HepG2 (cell line): ENCODE data around the gene XKR7. TPM values are rescaled to one million over a fixed set of nuclear protein-coding genes. Genes with fewer than 3 reads are reported as not detected.

Experiments
- ATAC-seq: fragments of 200-7000 bp; cut with Tn5 transposase; 3 replicates; pipeline ENCODE4 v1.9.1; 2020; ENCODE audit warnings: mild to moderate bottlenecking, moderate library complexity
- BruUV-seq: library from RNA; stranded (reverse); fragments of 400-500 nt; replicated peaks from 2 replicates; lab custom pipeline; 2021; lab: Mats Ljungman, UMichigan
- CTCF ChIA-PET: fragments of 300-600 bp; formaldehyde crosslinking; extraction: SDS; loops from one replicate; lab custom pipeline; 2021; ENCODE audit warnings: low total read pairs, inconsistent platforms, low intra/inter-chr PET ratio; lab: Yijun Ruan, JAX
- POLR2A ChIA-PET: fragments of 350-600 bp; sonication (Branson Sonifier 250); formaldehyde crosslinking; loops from one replicate; lab custom pipeline; 2020; ENCODE audit warnings: antibody characterized with exemption, inconsistent platforms; lab: Yijun Ruan, JAX
- DNase-seq: peaks from one replicate; pipeline ENCODE4 v3.0.0-alpha.2; 2015; ENCODE audit warnings: low spot score
- FAIRE-seq: peaks from 3 replicates; lab custom pipeline; 2011; peaks lifted over from hg19 to GRCh38; lab: Jason Lieb, UNC
- H2AFZ ChIP-seq: one replicate; pipeline ENCODE4 v1.6.1; 2011; ENCODE audit warnings: low read length, inconsistent platforms
- H3K27ac ChIP-seq: fragments of 300-600 bp; 3 replicates; pipeline ENCODE4 v1.8.0; 2011; ENCODE audit warnings: mixed run types, mild to moderate bottlenecking, mixed read lengths, low read length, inconsistent platforms; ENCODE audit not compliant: insufficient read depth; ENCODE audit errors: extremely low read length
- H3K27me3 ChIP-seq, 2 experiments: fragments of 200-600 bp in 1 of 2; 2 replicates in 1 of 2; 3 replicates in 1 of 2; pipeline versions ENCODE4 v1.6.0 to v1.8.0; 2011; ENCODE audit warnings: low read length in 2 of 2, mild to moderate bottlenecking in 2 of 2, moderate library complexity in 2 of 2, inconsistent platforms in 1 of 2; ENCODE audit not compliant: insufficient read depth in 2 of 2, control insufficient read depth in 1 of 2
- H3K36me3 ChIP-seq, 2 experiments: fragments of 200-600 bp in 1 of 2; replicated peaks in 1 of 2; 2 replicates in 1 of 2; 3 replicates in 1 of 2; pipeline versions ENCODE4 v1.5.1 to v1.8.0; 2011; ENCODE audit warnings: low read length in 2 of 2, inconsistent platforms in 1 of 2; ENCODE audit not compliant: insufficient read depth in 2 of 2, control insufficient read depth in 1 of 2
- H3K4me1 ChIP-seq: 2 replicates; pipeline ENCODE4 v1.5.1; 2012; ENCODE audit warnings: low read length, inconsistent platforms; ENCODE audit not compliant: insufficient read depth
- H3K4me2 ChIP-seq: 2 replicates; pipeline ENCODE4 v1.6.0; 2011; ENCODE audit warnings: low read depth, low read length, inconsistent platforms
- H3K4me3 ChIP-seq, 3 experiments: fragments of 200-600 bp in 1 of 3; sonication (generic), shearing (Covaris generic) in 1 of 3; replicated peaks in 1 of 3; 2 replicates each; pipeline ENCODE4 v1.5.1; 2011 to 2016; ENCODE audit warnings: low read length in 3 of 3, inconsistent platforms in 2 of 3, low read depth in 2 of 3, mild to moderate bottlenecking in 2 of 3, control low read depth in 1 of 3, mixed read lengths in 1 of 3; ENCODE audit not compliant: insufficient read depth in 1 of 3
- H3K79me2 ChIP-seq: one replicate; pipeline ENCODE4 v1.6.1; 2011; ENCODE audit warnings: low read length, inconsistent platforms; ENCODE audit not compliant: insufficient read depth
- H3K9ac ChIP-seq: 2 replicates; pipeline ENCODE4 v1.6.0; 2011; ENCODE audit warnings: mild to moderate bottlenecking, low read depth, low read length, inconsistent platforms; ENCODE audit not compliant: insufficient read depth
- H3K9me3 ChIP-seq: 2 replicates; pipeline ENCODE4 v1.5.1; 2012; ENCODE audit warnings: mild to moderate bottlenecking, low read length
- H4K20me1 ChIP-seq: 2 replicates; pipeline ENCODE4 v1.6.0; 2011; ENCODE audit warnings: inconsistent platforms, mild to moderate bottlenecking, low read length, moderate library complexity; ENCODE audit not compliant: insufficient read depth
- ELF1 ChIP-seq: sonication (generic); formaldehyde crosslinking; IDR thresholded peaks from 2 replicates; pipeline ENCODE4 v1.4.0; 2020; ENCODE audit warnings: missing genetic modification reagents
- JUNB ChIP-seq: sonication (generic); formaldehyde crosslinking; IDR thresholded peaks from 2 replicates; pipeline ENCODE4 v1.8.0; 2022; ENCODE audit warnings: missing genetic modification reagents, mild to moderate bottlenecking, borderline replicate concordance
- KLF13 ChIP-seq: sonication (generic); formaldehyde crosslinking; IDR thresholded peaks from 2 replicates; pipeline ENCODE4 v1.4.0; 2020; ENCODE audit warnings: mild to moderate bottlenecking, missing genetic modification reagents
- MEIS2 ChIP-seq: sonication (generic); formaldehyde crosslinking; IDR thresholded peaks from 2 replicates; pipeline ENCODE4 v1.9.0; 2021; ENCODE audit warnings: mild to moderate bottlenecking, missing genetic modification reagents
- ZBTB8A ChIP-seq: sonication (generic); formaldehyde crosslinking; IDR thresholded peaks from 2 replicates; pipeline ENCODE4 v1.4.0; 2020; ENCODE audit warnings: mild to moderate bottlenecking, low read depth, missing genetic modification reagents, borderline replicate concordance
- ZNF431 ChIP-seq: sonication (generic); formaldehyde crosslinking; IDR thresholded peaks from 2 replicates; pipeline ENCODE4 v1.9.0; 2022; ENCODE audit warnings: missing genetic modification reagents, low read depth, mild to moderate bottlenecking, borderline replicate concordance
- ZNF777 ChIP-seq: sonication (generic); formaldehyde crosslinking; IDR thresholded peaks from 2 replicates; pipeline ENCODE4 v1.4.0; 2020; ENCODE audit warnings: missing genetic modification reagents
- ZSCAN12 ChIP-seq: sonication (generic); formaldehyde crosslinking; IDR thresholded peaks from 2 replicates; pipeline ENCODE4 v1.9.0; 2021; ENCODE audit warnings: mild to moderate bottlenecking, missing genetic modification reagents
- WGBS: methylation state at CpG from one replicate; pipeline ENCODE4 v1.1.6; 2017; ENCODE audit warnings: low lambda C conversion rate; 5-methylcytosine and 5-hydroxymethylcytosine counted together
- in situ Hi-C: cut with HindIII; loops from 2 replicates; pipeline ENCODE4 v1.10.0; 2017; ENCODE audit warnings: low pct_unique_long_range_greater_than_20kb; ENCODE audit not compliant: extremely low pct_ligation_motif_present
- intact Hi-C: fragments of 100-400 bp; cut with micrococcal nuclease; formaldehyde crosslinking; loops from one replicate; pipeline ENCODE4 v1.10.0; 2022; ENCODE audit not compliant: unreplicated experiment
- polyA plus RNA-seq, 8 experiments: library from polyadenylated mRNA; depleted of rRNA in 3 of 8; stranded (reverse) in 7 of 8; unstranded in 1 of 8; fragments of >200 nt; fragmentation: Illumina TruSeq in 4 of 8; extraction: Trizol in 4 of 8; gene quantifications; 2 replicates each; pipeline versions ENCODE4 v1.2.1 to v1.2.3, GENCODE V29; 2011 to 2016; ENCODE audit warnings: low read depth in 4 of 8, missing spikeins in 1 of 8, mixed read lengths in 1 of 8; ENCODE audit not compliant: insufficient read depth in 1 of 8
- total RNA-seq, 5 experiments: library from RNA; depleted of rRNA; stranded (reverse); fragments of >200 nt; fragmentation: Illumina TruSeq; extraction: Trizol; gene quantifications; 2 replicates each; pipeline ENCODE4 v1.2.3, GENCODE V29; 2016; ENCODE audit warnings: low read depth in 1 of 5
- TF ChIP-seq, protein P1 (sequence below): IDR thresholded peaks from 2 replicates; pipeline ENCODE4 v1.6.1; 2016; ENCODE audit warnings: control low read depth
- TF ChIP-seq, protein P2 (sequence below): sonication (generic); IDR thresholded peaks from 2 replicates; pipeline ENCODE4 v1.6.1; 2016; ENCODE audit warnings: low read depth, borderline replicate concordance
- TF ChIP-seq, protein P3 (sequence below): sonication (generic); formaldehyde crosslinking; IDR thresholded peaks from 2 replicates; pipeline ENCODE4 v1.4.0; 2020; ENCODE audit warnings: mild to moderate bottlenecking, missing genetic modification reagents
- TF ChIP-seq, protein P4 (sequence below): sonication (generic); formaldehyde crosslinking; IDR thresholded peaks from 2 replicates; pipeline ENCODE4 v1.5.0; 2020; ENCODE audit warnings: missing genetic modification reagents, mild to moderate bottlenecking, borderline replicate concordance
- TF ChIP-seq, protein P5 (sequence below): sonication (generic); formaldehyde crosslinking; IDR thresholded peaks from 2 replicates; pipeline ENCODE4 v1.8.1; 2023; ENCODE audit warnings: missing genetic modification reagents, mild to moderate bottlenecking, borderline replicate concordance
- TF ChIP-seq, protein P6 (sequence below): sonication (generic); formaldehyde crosslinking; IDR thresholded peaks from 2 replicates; pipeline ENCODE4 v1.5.0; 2020; ENCODE audit warnings: missing genetic modification reagents
- TF ChIP-seq, protein P7 (sequence below): sonication (generic); formaldehyde crosslinking; IDR thresholded peaks from 2 replicates; pipeline ENCODE4 v1.4.0; 2020; ENCODE audit warnings: missing genetic modification reagents

XKR7 gene
- total and polyA plus RNA-seq, 2 of the 13 experiments (the other 11 are each of a cell fraction or from before 2014, with no cell fraction given) = not detected

DNA sequence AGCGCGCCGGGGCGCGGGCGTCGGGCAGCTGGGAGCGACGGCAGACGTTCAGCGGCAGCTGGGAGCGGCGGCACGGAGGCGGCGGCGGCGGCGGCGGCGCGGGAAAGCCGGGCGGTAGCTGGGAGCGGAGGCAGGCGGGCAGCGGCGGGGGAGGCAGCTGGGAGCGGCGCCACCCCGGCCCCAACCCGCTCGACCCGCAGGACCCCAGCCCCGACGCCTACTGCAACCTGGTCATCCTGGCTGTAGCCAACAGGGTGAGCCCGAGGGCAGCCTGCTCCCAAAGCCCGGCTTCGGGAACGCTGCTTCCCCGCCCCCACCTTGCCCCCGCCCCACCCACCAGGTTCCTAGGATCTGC is 51.2 kb downstream of the XKR7 start (continued):
- TF ChIP-seq ZNF777 (CRISPR knock-in tag) (peak; percentile 92), MEIS2 (CRISPR knock-in tag) (0 out of 2 replicates have a peak, but pooled peaks have one; percentile 5)
- TF ChIP-seq, protein P1, sequence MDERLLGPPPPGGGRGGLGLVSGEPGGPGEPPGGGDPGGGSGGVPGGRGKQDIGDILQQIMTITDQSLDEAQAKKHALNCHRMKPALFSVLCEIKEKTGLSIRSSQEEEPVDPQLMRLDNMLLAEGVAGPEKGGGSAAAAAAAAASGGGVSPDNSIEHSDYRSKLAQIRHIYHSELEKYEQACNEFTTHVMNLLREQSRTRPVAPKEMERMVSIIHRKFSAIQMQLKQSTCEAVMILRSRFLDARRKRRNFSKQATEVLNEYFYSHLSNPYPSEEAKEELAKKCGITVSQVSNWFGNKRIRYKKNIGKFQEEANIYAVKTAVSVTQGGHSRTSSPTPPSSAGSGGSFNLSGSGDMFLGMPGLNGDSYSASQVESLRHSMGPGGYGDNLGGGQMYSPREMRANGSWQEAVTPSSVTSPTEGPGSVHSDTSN (CRISPR knock-in tag) = no peak

DNA sequence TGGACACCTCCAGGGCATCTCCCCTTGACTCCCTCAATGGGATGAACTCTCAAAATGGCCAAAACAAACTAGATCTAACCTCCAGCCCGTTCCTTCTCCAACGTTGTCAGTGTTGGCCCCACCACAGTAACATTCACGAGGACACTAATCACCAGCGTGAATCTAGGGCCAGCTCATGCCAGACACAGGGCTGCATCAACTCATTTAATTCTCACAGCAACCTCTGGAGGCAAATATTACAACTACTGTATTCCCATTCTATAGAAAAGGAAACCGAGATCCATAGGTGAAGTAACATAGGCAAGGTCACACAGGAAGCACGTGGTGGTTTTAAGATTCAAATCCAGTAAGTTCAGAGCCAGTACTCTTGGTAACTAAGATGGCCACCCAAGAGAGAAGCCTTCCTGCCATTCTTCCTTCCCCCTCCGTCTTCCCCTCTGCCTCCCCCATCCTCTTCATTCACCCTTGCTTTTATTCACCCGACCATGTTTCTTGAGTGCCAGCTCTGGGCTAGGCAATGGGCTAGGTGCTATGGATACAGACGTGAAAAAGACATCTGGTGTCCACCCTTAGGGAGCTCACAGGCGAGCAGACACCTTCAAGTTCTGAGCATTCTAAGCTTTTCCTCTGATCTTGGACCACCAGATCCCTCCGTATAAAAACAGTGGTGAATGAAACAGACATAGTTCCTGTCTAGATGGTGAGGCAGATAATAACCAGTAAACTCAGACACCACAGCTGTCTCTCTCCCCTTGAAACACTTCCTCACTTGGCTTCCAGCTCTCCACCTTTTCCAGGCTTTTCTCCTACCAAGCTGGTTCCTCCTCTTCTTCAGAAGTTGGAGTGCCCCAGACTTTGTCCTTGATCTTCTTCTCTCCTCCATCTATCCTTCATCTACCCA is 51.9 kb downstream of the XKR7 start:
- intact Hi-C loops (loop anchor here (5.0 kb wide), 1 partner anchor 168 kb away; no protein-coding TSS in a partner anchor), in situ Hi-C loops (no loop called here)
- no peak overlapping the region for H3K9ac ChIP-seq
- no peaks in the 10 kb centered on the region for H3K36me3 ChIP-seq
- FAIRE-seq (no peak), DNase-seq (no peak), ATAC-seq (no peak)
- no peaks in the 10 kb centered on the region; the same call in 1 of the 2 replicates for H4K20me1 ChIP-seq
- BruUV-seq = no TSS peak
- H3K27ac ChIP-seq = no peak overlapping the region
- no peaks in the 10 kb centered on the region for H3K9me3 ChIP-seq
- no peak overlapping the region for H2AFZ ChIP-seq
- H3K4me3 ChIP-seq = peak overlapping the region in 2 of 3 experiments; percentile 43 to 81; a peak in 3 of 6 replicates
- peaks cover 13% of the 10 kb centered on the region for H3K4me1 ChIP-seq
- peak overlapping the region; percentile 97 for H3K4me2 ChIP-seq
- WGBS = 30% methylated on average over 11 of the region's 11 CpGs
- H3K79me2 ChIP-seq = no peaks in the 10 kb centered on the region
- H3K27me3 ChIP-seq = peaks cover 14 to 64% of the 10 kb centered on the region in 2 experiments; a peak in 4 of 5 replicates
- CTCF ChIA-PET = interaction anchor here (1.7 kb wide), 1 partner anchor 12 kb away, joined by 4 read pairs; no protein-coding TSS in a partner anchor
- POLR2A ChIA-PET = no interaction called here
- TF ChIP-seq, protein P2, sequence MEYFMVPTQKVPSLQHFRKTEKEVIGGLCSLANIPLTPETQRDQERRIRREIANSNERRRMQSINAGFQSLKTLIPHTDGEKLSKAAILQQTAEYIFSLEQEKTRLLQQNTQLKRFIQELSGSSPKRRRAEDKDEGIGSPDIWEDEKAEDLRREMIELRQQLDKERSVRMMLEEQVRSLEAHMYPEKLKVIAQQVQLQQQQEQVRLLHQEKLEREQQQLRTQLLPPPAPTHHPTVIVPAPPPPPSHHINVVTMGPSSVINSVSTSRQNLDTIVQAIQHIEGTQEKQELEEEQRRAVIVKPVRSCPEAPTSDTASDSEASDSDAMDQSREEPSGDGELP = no peak
- TF ChIP-seq, protein P3, sequence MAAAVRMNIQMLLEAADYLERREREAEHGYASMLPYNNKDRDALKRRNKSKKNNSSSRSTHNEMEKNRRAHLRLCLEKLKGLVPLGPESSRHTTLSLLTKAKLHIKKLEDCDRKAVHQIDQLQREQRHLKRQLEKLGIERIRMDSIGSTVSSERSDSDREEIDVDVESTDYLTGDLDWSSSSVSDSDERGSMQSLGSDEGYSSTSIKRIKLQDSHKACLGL (CRISPR knock-in tag) = 0 out of 2 replicates have a peak, but pooled peaks have one; percentile 3
- TF ChIP-seq JUNB (CRISPR knock-in tag) (no peak), KLF13 (CRISPR knock-in tag) (no peak), ELF1 (CRISPR knock-in tag) (no peak), ZBTB8A (CRISPR knock-in tag) (no peak), ZNF431 (CRISPR knock-in tag) (0 out of 2 replicates have a peak, but pooled peaks have one; percentile 39), ZSCAN12 (CRISPR knock-in tag) (no peak)
- TF ChIP-seq, protein P4, sequence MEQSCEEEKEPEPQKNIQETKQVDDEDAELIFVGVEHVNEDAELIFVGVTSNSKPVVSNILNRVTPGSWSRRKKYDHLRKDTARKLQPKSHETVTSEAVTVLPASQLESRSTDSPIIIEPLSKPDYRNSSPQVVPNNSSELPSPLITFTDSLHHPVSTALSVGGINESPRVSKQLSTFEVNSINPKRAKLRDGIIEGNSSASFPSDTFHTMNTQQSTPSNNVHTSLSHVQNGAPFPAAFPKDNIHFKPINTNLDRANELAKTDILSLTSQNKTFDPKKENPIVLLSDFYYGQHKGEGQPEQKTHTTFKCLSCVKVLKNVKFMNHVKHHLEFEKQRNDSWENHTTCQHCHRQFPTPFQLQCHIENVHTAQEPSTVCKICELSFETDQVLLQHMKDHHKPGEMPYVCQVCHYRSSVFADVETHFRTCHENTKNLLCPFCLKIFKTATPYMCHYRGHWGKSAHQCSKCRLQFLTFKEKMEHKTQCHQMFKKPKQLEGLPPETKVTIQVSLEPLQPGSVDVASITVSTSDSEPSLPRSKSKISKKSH (CRISPR knock-in tag) = no peak
- TF ChIP-seq, protein P5, sequence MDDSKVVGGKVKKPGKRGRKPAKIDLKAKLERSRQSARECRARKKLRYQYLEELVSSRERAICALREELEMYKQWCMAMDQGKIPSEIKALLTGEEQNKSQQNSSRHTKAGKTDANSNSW = no peak
- TF ChIP-seq, protein P6, sequence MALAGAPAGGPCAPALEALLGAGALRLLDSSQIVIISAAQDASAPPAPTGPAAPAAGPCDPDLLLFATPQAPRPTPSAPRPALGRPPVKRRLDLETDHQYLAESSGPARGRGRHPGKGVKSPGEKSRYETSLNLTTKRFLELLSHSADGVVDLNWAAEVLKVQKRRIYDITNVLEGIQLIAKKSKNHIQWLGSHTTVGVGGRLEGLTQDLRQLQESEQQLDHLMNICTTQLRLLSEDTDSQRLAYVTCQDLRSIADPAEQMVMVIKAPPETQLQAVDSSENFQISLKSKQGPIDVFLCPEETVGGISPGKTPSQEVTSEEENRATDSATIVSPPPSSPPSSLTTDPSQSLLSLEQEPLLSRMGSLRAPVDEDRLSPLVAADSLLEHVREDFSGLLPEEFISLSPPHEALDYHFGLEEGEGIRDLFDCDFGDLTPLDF (CRISPR knock-in tag) = no peak
- TF ChIP-seq, protein P7, sequence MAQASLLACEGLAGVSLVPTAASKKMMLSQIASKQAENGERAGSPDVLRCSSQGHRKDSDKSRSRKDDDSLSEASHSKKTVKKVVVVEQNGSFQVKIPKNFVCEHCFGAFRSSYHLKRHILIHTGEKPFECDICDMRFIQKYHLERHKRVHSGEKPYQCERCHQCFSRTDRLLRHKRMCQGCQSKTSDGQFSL (CRISPR knock-in tag) = no peak
